Colonic mucosa (tissue), 4 donors: ENCODE results near the gene BLMH. TPM values are rescaled to one million over a fixed set of nuclear protein-coding genes. Genes with fewer than 3 reads are reported as not detected.
A peak's percentile ranks its signal among the peaks of the same experiment; 100 is the strongest.

Source experiments
- DNase-seq: peaks from one replicate; pipeline ENCODE4 v3.0.0-alpha.2; 2020
- H3K27ac ChIP-seq: fragments of 200-600 bp; one replicate; pipeline ENCODE4 v1.8.0; 2021
- H3K27me3 ChIP-seq: fragments of 200-600 bp; one replicate; pipeline ENCODE4 v1.8.0; 2021
- H3K36me3 ChIP-seq: fragments of 200-600 bp; one replicate; pipeline ENCODE4 v1.8.0; 2021
- H3K4me1 ChIP-seq: fragments of 200-600 bp; one replicate; pipeline ENCODE4 v1.8.0; 2021; ENCODE audit warnings: mild to moderate bottlenecking
- H3K4me3 ChIP-seq: fragments of 200-600 bp; one replicate; pipeline ENCODE4 v1.8.0; 2021
- H3K9ac ChIP-seq, 2 donors: one replicate each; pipeline ENCODE4 v1.7.0; 2013; ENCODE audit warnings: control low read depth in 2 of 2, low read depth in 2 of 2, low read length in 2 of 2
- H3K9me3 ChIP-seq: fragments of 200-600 bp; one replicate; pipeline ENCODE4 v1.8.0; 2021
- intact Hi-C: fragments of 100-400 bp; cut with DNase I; formaldehyde crosslinking; loops from one replicate; pipeline ENCODE4 v1.14.1; 2022
- total RNA-seq, 2 donors: library from RNA; stranded (reverse); fragmentation: NEBNext Ultra II Directional in 1 of 2; extraction: Animal tissue kit (Norgen Biotek cat#: 25700) in 1 of 2; gene quantifications; one replicate each; pipeline ENCODE4 v1.2.1, GENCODE V29; 2021
- TF ChIP-seq, protein P1 (sequence below): fragments of 200-600 bp; IDR thresholded peaks from one replicate; pipeline ENCODE4 v1.8.0; 2022; ENCODE audit warnings: antibody characterized with exemption, mild to moderate bottlenecking
- donor health status: healthy.
- donor health status: DM: no; HTN: no; CAD: no.
- donor health status: DM: no; HTN: no; CAD: no.

BLMH gene
- total RNA-seq, 2 donors from 2014 or later: 21.8 to 33.7 TPM

DNA sequence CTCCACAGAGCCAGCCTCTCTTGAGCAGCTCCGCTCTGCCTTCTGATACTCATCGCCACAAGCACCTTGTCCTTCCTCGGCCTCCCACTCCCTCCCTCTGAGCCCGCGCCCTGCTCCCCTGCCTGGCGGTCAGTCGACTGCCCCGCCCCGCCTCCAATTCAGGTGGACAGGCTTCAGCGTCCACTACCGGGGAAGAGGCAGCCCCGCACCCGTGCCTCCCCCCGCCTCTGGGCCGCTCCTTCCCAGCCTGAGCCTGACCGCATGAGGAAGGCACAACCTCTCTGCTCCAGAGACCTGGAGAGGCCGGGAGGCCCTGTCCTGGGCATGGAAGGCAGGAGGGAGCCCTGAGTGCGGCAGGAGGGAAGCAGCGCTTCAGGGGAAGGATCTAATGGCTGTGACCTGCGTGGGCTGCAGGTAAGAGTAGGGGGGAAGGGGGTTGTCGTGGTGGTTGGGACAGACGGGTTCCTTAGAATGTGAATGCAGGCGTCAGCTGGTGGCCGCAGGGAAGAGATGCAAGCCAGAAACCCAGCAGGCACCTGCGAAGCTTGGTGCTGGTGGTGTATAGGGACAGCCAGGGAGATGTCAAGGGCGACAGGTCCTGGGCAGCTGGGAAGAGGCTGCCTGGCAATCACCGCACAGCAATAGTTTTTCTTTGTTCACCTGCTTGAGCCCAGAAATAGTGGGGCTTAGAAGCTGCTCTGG is 53.2 kb downstream of the BLMH start:
- Histone ChIP-seq H3K4me3 (no peak overlapping the region), H3K27me3 (peaks cover 32% of the 10 kb centered on the region), H3K36me3 (no peaks in the 10 kb centered on the region), H3K27ac (no peak overlapping the region), H3K4me1 (peaks cover 11% of the 10 kb centered on the region), H3K9me3 (no peaks in the 10 kb centered on the region), H3K9ac (no peak overlapping the region)
- DNase-seq: no peak
- intact Hi-C loops: loop anchor here (10.0 kb wide), 1 partner anchor 114 kb away; no protein-coding TSS in a partner anchor
- TF ChIP-seq, protein P1, sequence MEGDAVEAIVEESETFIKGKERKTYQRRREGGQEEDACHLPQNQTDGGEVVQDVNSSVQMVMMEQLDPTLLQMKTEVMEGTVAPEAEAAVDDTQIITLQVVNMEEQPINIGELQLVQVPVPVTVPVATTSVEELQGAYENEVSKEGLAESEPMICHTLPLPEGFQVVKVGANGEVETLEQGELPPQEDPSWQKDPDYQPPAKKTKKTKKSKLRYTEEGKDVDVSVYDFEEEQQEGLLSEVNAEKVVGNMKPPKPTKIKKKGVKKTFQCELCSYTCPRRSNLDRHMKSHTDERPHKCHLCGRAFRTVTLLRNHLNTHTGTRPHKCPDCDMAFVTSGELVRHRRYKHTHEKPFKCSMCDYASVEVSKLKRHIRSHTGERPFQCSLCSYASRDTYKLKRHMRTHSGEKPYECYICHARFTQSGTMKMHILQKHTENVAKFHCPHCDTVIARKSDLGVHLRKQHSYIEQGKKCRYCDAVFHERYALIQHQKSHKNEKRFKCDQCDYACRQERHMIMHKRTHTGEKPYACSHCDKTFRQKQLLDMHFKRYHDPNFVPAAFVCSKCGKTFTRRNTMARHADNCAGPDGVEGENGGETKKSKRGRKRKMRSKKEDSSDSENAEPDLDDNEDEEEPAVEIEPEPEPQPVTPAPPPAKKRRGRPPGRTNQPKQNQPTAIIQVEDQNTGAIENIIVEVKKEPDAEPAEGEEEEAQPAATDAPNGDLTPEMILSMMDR: no peak

- H3K9ac ChIP-seq: no peak overlapping the region
- no peak for DNase-seq
- H3K4me1 ChIP-seq: peaks cover 11% of the 10 kb centered on the region
- H3K36me3 ChIP-seq: no peaks in the 10 kb centered on the region
- H3K9me3 ChIP-seq: no peaks in the 10 kb centered on the region
- H3K4me3 ChIP-seq: no peak overlapping the region
- intact Hi-C loops: loop anchor here (10.0 kb wide), 1 partner anchor 113 kb away; no protein-coding TSS in a partner anchor
- H3K27me3 ChIP-seq: peaks cover 32% of the 10 kb centered on the region
- no peak overlapping the region for H3K27ac ChIP-seq
- TF ChIP-seq, protein P1: no peak
These were observed 53.8 kb downstream of the BLMH start for GRCh38 chr17:30238003-30238344.

DNA sequence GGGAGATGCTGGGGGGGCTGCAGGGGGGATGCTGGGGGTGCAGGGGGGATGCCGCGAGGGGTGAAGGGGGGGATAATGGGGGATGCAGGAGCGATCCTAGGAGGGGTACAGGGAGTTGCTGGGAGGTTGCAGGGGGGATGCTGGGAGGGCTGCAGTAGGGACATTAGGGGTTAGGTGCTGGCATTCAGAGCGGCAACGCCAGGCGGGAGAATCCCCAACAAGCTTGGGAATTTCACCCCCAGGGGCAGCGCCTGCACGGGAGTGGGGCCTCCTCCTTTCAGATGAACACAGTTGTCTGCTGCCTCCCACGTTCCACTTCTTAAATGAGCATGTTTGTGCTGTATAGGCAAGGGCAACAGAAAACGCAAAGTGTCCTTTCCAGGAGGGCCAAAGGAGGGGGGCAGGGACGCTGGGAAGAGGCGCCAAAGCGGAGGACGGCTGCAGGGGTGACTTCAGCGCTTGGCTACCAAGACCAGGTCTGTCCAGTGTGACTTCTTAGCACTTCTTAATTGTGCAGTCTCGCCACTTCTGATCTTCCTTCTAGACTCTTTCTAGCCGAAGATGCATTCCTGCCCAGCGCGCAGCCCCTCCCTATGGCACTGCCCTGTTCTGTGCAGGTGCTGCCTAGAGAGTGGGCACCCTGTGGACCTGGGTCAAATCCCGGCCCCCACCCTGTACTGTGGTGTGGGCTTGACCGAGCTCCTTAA is 54.3 kb downstream of the BLMH start:
- Histone ChIP-seq H3K36me3 (no peaks in the 10 kb centered on the region), H3K9me3 (no peaks in the 10 kb centered on the region), H3K4me1 (peaks cover 11% of the 10 kb centered on the region), H3K27ac (no peak overlapping the region), H3K27me3 (peaks cover 32% of the 10 kb centered on the region), H3K4me3 (no peak overlapping the region), H3K9ac (no peak overlapping the region)
- intact Hi-C loops: loop anchor here (10.0 kb wide), 1 partner anchor 113 kb away; no protein-coding TSS in a partner anchor
- TF ChIP-seq, protein P1: no peak
- no peak for DNase-seq

- H3K9me3 ChIP-seq: no peaks in the 10 kb centered on the region
- no peak overlapping the region for H3K27ac ChIP-seq
- peaks cover 11% of the 10 kb centered on the region for H3K4me1 ChIP-seq
- peak; percentile 37 for DNase-seq
- peaks cover 32% of the 10 kb centered on the region for H3K27me3 ChIP-seq
- no peak overlapping the region for H3K4me3 ChIP-seq
- intact Hi-C loops: loop anchor here (10.0 kb wide), 1 partner anchor 112 kb away; no protein-coding TSS in a partner anchor
- H3K9ac ChIP-seq: no peak overlapping the region
- H3K36me3 ChIP-seq: no peaks in the 10 kb centered on the region
- TF ChIP-seq, protein P1: no peak
These were observed 55.0 kb downstream of the BLMH start for GRCh38 chr17:30236766-30237165.

GRCh38 chr17:30236297-30236624 is 55.5 kb downstream of the BLMH start:
- Histone ChIP-seq H3K4me1 (peaks cover 11% of the 10 kb centered on the region), H3K9ac (no peak overlapping the region), H3K9me3 (no peaks in the 10 kb centered on the region), H3K36me3 (no peaks in the 10 kb centered on the region), H3K27ac (no peak overlapping the region), H3K27me3 (peaks cover 32% of the 10 kb centered on the region), H3K4me3 (peak overlapping the region; percentile 26)
- intact Hi-C loops: loop anchor here (10.0 kb wide), 1 partner anchor 111 kb away; no protein-coding TSS in a partner anchor
- DNase-seq: no peak
- TF ChIP-seq, protein P1: no peak
